Measurements from ENCODE around the gene SFRP5.

SFRP5 gene, protein sequence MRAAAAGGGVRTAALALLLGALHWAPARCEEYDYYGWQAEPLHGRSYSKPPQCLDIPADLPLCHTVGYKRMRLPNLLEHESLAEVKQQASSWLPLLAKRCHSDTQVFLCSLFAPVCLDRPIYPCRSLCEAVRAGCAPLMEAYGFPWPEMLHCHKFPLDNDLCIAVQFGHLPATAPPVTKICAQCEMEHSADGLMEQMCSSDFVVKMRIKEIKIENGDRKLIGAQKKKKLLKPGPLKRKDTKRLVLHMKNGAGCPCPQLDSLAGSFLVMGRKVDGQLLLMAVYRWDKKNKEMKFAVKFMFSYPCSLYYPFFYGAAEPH

DNA sequence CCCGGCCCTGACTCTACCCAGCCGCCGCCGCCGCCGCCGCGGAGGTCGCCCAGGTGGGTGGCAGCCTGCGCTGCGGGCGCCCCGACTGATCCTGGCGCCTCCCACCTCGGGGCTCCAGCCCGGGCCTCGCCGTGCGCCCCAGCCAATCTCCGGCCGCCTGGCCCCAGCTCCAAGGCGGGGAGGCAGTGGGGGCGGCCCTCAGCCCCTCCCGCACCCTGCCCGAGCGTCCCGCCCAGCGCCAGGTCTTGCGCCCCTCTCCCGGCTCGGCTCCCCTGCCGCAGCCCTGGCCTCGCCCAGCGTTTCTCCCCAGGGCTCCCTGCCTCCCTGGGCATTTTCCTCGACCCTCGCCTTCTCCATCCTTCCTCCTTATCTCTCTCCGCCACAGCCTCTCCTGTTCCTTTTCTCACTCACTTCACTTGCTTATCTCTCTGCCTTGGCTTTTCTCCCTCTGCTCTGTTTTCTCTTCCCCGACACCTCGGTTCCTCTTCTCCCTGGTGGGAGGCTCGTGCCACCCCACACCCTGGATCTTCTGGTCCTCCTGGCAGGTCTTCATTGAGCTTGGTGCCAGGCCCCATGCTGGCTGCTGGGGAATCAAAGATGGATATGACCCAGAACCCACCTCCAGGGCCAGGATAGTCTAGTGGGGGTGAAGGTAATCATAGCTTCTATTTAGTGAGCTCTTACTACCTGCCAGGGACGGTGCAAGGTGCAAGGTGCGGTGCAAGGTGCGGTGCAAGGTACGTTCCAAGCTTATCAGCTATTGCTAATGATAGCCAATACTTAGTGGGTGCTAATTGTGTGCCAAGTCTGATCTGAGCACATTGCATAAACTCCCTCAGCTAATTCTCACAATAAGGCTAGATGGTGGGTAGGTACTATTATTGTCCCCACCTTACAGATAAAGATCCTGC, at the start of gene SFRP5:
Gene SFRP5, minus strand, starts transcription at position 87 of the 911 bp plus-strand sequence. CDS start 166 bp downstream, outside the sequence.
- Mint-ChIP-seq H3K27ac (no peak within 1 kb of the TSS), H3K4me1 (peaks cover 21% of the 10 kb centered on the region), H3K36me3 (peaks cover 5% of the 10 kb centered on the region), H3K4me3 (peak within 1 kb of the TSS; percentile 54), H3K9me3 (no peaks in the 10 kb centered on the region)
- no peak for DNase-seq (ENCODE audit: low spot score in 2 of 2)
- no peak for ATAC-seq

GRCh38 chr10:97820096-97820704, 48.4 kb upstream of the SFRP5 start:
- Mint-ChIP-seq H3K36me3 (no peaks in the 10 kb centered on the region), H3K4me3 (no peak overlapping the region), H3K27ac (no peak overlapping the region), H3K4me1 (no peaks in the 10 kb centered on the region), H3K9me3 (no peaks in the 10 kb centered on the region)
- no peak for DNase-seq (ENCODE audit: low spot score in 2 of 2)
- no peak for ATAC-seq

DNA sequence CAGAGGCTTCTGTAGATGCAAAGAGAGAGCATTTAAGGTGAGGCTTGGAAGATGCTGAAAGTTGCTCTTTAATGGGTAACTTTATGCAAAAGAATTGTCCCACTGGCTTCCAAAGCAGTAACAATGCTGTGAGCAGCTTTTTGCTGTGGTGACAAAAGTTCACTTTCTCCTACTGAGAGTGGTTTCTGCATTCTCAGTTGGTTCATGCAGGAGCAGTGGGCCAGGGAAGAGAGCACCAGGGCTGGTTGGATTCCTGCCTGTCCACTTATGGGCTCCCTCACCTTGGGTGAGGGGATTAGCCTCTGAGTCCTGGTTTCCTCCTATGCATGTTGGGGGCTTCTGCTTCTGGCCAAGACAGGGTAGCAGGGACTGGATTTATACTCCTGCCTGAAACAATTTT, 46.8 kb upstream of the SFRP5 start:
- Mint-ChIP-seq H3K27ac (no peak overlapping the region), H3K4me3 (no peak overlapping the region), H3K36me3 (no peaks in the 10 kb centered on the region), H3K4me1 (no peaks in the 10 kb centered on the region), H3K9me3 (no peaks in the 10 kb centered on the region)
- DNase-seq (ENCODE audit: low spot score in 2 of 2) (no peak), ATAC-seq (no peak)

DNA sequence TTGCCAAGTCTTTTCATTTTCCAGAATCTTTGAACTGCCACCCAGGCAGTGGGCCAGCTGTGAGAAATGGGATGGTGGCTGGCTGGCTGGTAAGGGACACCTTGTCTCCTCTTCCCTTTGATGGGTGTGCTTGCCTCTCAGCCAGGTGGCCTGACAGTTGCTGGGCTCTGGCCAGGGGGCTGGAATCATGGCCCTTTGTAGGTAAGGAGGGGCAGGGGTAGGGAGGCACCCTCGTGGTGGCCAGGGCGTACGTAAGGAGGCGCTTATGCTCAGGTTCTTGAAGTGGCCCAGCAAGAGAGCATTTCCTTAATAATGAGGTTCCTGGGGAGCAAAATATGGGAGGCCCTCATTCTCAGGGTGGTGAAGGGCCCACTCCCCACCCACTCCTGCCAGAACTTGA, 44.8 kb upstream of the SFRP5 start:
- DNase-seq (ENCODE audit: low spot score in 2 of 2) (no peak), ATAC-seq (no peak)
- Mint-ChIP-seq H3K4me3 (no peak overlapping the region), H3K4me1 (no peaks in the 10 kb centered on the region), H3K36me3 (no peaks in the 10 kb centered on the region), H3K27ac (no peak overlapping the region), H3K9me3 (no peaks in the 10 kb centered on the region)

- no peaks in the 10 kb centered on the region for H3K36me3 Mint-ChIP-seq
- no peaks in the 10 kb centered on the region for H3K9me3 Mint-ChIP-seq
- no peak overlapping the region for H3K4me3 Mint-ChIP-seq
- no peak overlapping the region for H3K27ac Mint-ChIP-seq
- no peaks in the 10 kb centered on the region for H3K4me1 Mint-ChIP-seq
- ATAC-seq, result no peak
- DNase-seq (ENCODE audit: low spot score in 2 of 2), result no peak
Measured at GRCh38 chr10:97814996-97815395, 43.2 kb upstream of the SFRP5 start.

DNA sequence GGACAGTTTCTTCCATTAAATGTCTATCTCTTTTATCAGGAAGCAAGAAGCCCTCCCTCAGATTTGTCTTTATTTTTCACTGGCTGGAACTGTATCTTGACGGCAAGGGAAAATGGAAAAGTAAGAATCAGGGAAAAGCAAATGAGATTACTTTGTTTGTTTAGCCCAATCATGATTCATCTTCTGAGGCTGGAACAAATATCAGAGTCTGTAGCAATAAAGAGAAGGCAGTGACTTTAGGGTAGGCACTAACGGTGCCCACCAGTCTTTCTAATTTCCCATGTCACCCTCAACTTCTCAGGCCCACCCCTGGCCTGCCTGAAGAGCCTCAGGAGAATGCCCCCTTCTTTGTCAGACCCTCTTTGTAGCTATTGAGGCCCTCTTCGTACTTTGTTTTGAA, 41.5 kb upstream of the SFRP5 start:
- Mint-ChIP-seq H3K27ac (peak overlapping the region; percentile 54), H3K4me1 (no peaks in the 10 kb centered on the region), H3K9me3 (no peaks in the 10 kb centered on the region), H3K36me3 (no peaks in the 10 kb centered on the region), H3K4me3 (no peak overlapping the region)
- DNase-seq (ENCODE audit: low spot score in 2 of 2), result no peak
- ATAC-seq, result no peak

GRCh38 chr10:97812696-97813095, 40.9 kb upstream of the SFRP5 start:
- Mint-ChIP-seq H3K36me3 (no peaks in the 10 kb centered on the region), H3K9me3 (no peaks in the 10 kb centered on the region), H3K4me3 (no peak overlapping the region), H3K4me1 (no peaks in the 10 kb centered on the region), H3K27ac (no peak overlapping the region)
- ATAC-seq (no peak), DNase-seq (ENCODE audit: low spot score in 2 of 2) (no peak)

DNA sequence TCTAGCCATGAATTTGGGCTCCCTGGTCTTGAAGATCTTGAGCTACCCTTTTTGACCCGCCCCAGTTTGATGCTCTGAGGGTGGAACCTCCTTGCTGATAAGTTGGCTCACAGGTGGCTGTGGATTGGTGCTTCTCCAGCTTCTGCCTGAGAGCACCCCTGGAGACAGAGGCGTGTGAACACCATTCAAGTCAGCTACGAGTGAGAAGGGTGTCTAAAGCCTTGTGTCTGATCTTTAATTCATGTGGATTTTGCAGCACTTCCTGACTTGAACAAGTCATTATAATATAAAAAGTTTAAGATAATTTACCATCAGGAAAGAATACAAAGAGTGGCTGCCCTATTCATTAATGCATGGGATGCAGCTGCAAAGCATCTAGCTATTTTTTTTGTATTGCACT, 40.2 kb upstream of the SFRP5 start:
- H3K4me1 Mint-ChIP-seq, result no peaks in the 10 kb centered on the region
- no peak for ATAC-seq
- H3K36me3 Mint-ChIP-seq, result no peaks in the 10 kb centered on the region
- H3K9me3 Mint-ChIP-seq, result no peaks in the 10 kb centered on the region
- no peak for DNase-seq (ENCODE audit: low spot score in 2 of 2)
- H3K4me3 Mint-ChIP-seq, result no peak overlapping the region
- H3K27ac Mint-ChIP-seq, result peak overlapping the region; percentile 33

DNA sequence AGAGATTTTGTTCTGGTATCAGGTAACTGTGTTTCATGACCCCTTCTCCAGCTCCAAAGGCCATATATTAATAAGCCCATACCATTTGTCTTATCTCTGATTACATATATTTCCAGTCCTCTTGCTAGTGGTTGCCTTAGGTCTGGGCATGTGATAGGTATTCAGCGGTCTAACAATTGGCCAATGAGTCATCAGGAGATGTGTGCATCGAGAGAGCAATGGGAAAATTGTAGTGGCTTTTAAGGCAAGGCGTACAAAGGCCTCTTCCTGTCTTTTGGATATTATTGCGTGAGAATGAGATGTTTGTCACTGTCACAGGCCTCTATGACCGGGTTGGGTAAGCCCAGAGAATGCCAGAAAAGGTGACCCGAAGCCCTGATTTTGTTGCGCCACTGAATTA, 38.6 kb upstream of the SFRP5 start:
- H3K4me3 Mint-ChIP-seq, result no peak overlapping the region
- ATAC-seq (no peak), DNase-seq (ENCODE audit: low spot score in 2 of 2) (no peak)
- H3K36me3 Mint-ChIP-seq, result no peaks in the 10 kb centered on the region
- no peaks in the 10 kb centered on the region for H3K4me1 Mint-ChIP-seq
- H3K27ac Mint-ChIP-seq, result no peak overlapping the region
- H3K9me3 Mint-ChIP-seq, result no peaks in the 10 kb centered on the region

GRCh38 chr10:97805949-97806348, 34.1 kb upstream of the SFRP5 start:
- DNase-seq (ENCODE audit: low spot score in 2 of 2) (no peak), ATAC-seq (no peak)
- no peaks in the 10 kb centered on the region for H3K9me3 Mint-ChIP-seq
- peaks cover 10% of the 10 kb centered on the region for H3K4me1 Mint-ChIP-seq
- no peaks in the 10 kb centered on the region for H3K36me3 Mint-ChIP-seq
- no peak overlapping the region for H3K27ac Mint-ChIP-seq
- no peak overlapping the region for H3K4me3 Mint-ChIP-seq

GRCh38 chr10:97805096-97805884, 33.5 kb upstream of the SFRP5 start:
- ATAC-seq (peak; percentile 79), DNase-seq (ENCODE audit: low spot score in 2 of 2) (no peak)
- Mint-ChIP-seq H3K9me3 (no peaks in the 10 kb centered on the region), H3K4me3 (no peak overlapping the region), H3K36me3 (no peaks in the 10 kb centered on the region), H3K27ac (peak overlapping the region; percentile 45), H3K4me1 (peaks cover 10% of the 10 kb centered on the region)

DNA sequence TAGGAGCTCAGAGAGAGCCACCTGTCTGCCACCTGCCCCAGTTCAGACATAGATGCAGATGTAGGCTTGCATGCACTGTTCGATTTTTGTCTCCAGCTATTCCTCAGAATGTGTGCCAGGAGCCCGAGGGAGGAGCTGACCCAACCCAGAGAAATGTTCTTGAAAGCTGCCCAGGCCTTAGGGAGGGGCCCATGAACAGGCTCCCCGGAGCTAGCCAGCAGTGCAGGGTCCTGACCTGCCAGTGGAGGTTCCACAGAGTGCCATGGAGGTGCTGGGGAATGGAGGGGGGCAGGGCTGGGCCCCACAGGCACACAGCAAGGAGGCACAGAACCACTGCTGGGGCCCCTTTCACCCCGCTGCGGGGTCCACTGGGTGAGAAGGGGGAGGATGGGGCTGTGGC, 29.6 kb upstream of the SFRP5 start:
- no peaks in the 10 kb centered on the region for H3K36me3 Mint-ChIP-seq
- peaks cover 9% of the 10 kb centered on the region for H3K9me3 Mint-ChIP-seq
- no peak for ATAC-seq
- DNase-seq (ENCODE audit: low spot score in 2 of 2), result no peak
- H3K4me3 Mint-ChIP-seq, result no peak overlapping the region
- peaks cover 17% of the 10 kb centered on the region for H3K4me1 Mint-ChIP-seq
- H3K27ac Mint-ChIP-seq, result no peak overlapping the region

GRCh38 chr10:97800474-97800873, 28.7 kb upstream of the SFRP5 start:
- Mint-ChIP-seq H3K9me3 (peaks cover 9% of the 10 kb centered on the region), H3K27ac (no peak overlapping the region), H3K4me1 (peaks cover 21% of the 10 kb centered on the region), H3K4me3 (no peak overlapping the region), H3K36me3 (no peaks in the 10 kb centered on the region)
- ATAC-seq, result no peak
- no peak for DNase-seq (ENCODE audit: low spot score in 2 of 2)

GRCh38 chr10:97798958-97799610, 27.3 kb upstream of the SFRP5 start:
- peak overlapping the region; percentile 29 for H3K27ac Mint-ChIP-seq
- H3K36me3 Mint-ChIP-seq, result no peaks in the 10 kb centered on the region
- H3K9me3 Mint-ChIP-seq, result peaks cover 9% of the 10 kb centered on the region
- H3K4me3 Mint-ChIP-seq, result no peak overlapping the region
- ATAC-seq (no peak), DNase-seq (ENCODE audit: low spot score in 2 of 2) (no peak)
- H3K4me1 Mint-ChIP-seq, result peaks cover 15% of the 10 kb centered on the region

Data from stimulated activated effector memory CD8-positive, alpha-beta T cell treated with anti-CD3 and anti-CD28 coated beads, Interleukin-12 subunit alpha, Interleukin-12 subunit beta, amount 100 ng/mL, for 72 hours (primary cell).